GM21381 (cell line): ENCODE measurements around the gene NAB1.
A peak's percentile ranks its signal among the peaks of the same experiment; 100 is the strongest.
"Not testable (repeated sequence)": the region's sequence is repeated elsewhere in the genome, so short reads cannot be mapped to it uniquely, and the experiment has no call there.

ENCODE experiments used
- ATAC-seq: cut with Tn5 transposase; IDR thresholded peaks from one replicate; pipeline ENCODE4 v1.9.1; 2021; ENCODE audit warnings: mild to moderate bottlenecking, moderate library complexity; ENCODE audit not compliant: unreplicated experiment

Gene NAB1

DNA sequence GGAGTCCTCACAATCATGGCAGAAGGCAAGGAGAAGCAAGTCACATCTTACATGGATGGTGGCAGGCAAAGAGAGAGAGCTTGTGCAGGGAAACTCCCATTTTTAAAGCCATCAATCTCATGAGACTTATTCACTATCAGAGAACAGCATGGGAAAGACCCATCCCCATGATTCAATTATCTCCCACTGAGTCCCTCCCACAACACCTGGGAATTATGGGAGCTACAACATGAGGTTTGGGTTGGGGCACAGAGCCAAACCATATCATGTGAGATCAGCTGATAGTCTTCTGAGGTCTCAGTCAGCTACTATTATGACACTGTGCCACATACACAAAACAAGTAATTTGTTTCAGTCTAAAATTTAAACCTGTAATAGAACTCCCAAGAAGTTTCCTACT lies 59.8 kb downstream of the NAB1 start:
- not testable (repeated sequence) for ATAC-seq

DNA sequence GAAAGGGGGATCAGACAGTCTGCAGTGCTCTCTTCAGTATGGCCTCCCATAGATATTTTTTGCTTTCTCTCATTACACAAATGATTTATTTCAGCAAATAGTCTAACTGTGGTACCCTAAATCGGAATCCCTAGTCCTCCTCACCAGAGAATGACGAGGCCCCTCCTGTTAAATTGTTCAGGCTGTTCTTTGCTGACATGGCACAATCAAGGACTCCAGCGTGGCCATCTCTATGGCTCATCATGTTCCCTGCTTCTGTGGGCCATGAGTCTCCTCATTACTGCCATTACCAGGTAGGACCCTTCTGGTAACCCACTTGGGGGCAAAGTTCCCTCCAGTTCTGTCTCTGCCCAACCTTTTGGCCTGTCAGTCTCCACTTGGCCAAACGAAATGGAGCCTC lies 62.2 kb downstream of the NAB1 start:
- ATAC-seq = no peak

DNA sequence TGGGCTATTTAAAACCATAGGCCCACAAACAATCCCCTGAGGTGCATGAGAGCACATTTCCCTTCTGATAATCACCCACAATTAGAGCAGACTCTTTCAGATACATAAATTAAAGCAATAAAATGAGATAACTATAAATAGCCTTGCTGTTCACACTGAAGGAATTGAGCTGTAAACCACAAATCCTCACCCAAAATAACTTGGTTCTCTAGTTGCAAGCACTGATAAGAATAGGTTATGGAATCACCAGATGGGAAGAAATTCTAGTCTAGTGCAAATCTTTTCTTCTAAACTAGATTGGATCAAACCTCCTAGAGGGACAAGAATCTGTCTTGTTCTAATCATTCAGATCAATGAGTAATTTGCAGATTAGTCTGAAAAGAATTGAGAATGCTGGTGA lies 64.6 kb downstream of the NAB1 start:
- no peak for ATAC-seq

DNA sequence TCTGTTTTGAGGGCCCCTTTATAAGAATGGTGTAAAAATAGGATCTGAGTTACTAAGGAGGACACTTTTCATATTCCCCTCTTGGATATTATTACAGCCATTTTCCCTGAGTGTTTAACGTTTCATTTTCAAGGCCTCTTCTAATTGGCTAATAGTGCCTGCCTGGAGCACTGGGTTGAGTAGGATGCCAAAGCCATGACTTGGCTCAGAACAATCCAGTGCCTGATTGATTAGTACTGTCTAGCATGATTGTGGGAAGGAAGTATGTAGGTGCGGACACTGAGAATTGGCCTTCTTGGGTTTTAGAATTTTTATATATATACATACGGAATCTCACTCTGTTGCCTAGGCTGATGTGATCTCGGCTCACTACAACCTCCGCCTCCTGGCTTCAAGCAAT lies 66.1 kb downstream of the NAB1 start:
- ATAC-seq = no peak

DNA sequence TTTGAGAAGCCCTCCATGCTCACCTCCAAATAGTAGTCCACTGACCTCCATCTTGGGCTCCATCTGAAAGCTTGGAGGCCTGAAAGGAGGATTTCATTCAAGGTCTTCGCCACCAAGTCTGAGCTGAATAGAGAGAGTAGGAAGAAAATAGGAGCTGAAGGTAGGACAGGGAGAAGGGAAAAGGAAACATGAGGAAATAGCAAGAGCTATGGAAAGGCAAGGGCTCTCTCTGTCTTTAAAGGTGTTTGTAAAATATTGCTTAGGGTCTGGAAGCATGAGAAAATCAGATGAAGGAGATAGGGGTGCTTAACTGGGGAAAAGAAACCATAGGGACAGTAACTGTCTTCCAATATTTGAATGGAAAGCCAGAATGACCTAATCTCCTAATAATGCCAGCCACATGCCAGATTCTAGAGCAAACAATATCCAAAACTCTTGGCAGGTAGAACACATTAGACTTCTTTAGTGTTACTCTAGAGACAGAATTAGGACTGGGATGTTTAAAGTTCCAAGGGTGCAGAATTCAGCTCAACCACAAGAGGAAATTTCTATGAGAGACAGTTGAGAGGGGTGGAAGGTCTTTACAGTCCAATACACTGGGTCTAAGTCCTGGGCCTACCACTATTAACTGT lies 67.4 kb downstream of the NAB1 start:
- ATAC-seq = no peak

DNA sequence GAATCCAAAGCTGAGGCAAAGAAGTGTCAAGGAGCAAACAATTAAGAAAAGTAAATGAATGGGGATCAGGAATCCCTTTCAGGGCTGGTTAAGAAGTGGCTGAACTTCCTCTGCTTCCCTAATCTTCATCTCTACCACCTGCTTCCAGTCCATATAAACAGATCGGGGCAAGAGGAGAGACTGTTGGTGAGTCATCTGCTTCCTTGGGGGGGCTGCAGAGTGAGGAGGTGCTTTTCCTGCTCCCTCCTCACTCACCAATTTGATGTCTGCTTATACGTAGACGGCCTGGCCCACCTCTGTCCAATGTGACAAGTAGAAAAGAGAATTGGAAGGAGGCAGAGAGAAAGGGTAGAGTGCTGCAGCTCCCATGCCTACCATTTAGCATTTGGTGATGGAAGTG lies 68.4 kb downstream of the NAB1 start:
- no peak for ATAC-seq

DNA sequence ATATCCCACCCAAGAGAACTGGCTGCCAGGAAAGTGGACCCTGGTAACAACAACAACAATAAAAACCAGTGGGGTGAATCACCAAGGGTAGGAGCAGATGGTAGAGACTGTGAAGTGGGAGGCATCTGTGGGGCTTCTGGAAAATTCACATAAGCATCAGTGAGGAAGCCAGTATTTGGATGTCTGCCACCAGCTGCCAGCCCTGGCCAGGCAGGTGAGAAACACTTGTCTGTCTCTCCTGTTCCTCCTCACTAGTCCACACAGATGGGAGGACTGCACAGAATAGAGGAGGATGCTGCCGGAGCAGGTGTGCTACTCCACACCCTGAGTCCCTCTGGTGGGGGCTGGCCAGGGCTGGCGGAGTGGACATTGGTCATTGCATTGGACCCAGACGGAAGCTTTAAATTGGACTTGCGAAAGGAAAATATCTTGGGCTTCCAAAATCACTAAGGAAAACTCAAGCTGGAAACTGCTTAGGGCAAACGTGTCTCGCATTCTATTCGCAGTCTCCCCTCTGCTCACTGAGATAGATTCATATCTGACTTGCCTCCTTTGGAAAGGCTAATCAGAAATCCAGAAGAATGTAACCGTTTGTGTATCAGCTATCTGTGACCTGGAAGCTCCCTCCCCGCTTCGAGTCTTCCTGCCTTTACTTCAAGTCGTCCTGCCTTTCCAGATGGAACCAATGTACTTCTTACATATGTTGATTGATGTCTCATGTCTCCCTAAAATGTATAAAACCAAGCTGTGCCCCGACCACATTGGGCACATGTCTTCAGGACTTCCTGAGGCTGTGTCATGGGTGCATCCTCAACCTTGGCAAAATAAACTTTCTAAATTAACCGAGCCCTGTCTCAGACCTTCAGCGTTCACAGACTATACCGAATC lies 69.1 kb downstream of the NAB1 start:
- no peak for ATAC-seq

DNA sequence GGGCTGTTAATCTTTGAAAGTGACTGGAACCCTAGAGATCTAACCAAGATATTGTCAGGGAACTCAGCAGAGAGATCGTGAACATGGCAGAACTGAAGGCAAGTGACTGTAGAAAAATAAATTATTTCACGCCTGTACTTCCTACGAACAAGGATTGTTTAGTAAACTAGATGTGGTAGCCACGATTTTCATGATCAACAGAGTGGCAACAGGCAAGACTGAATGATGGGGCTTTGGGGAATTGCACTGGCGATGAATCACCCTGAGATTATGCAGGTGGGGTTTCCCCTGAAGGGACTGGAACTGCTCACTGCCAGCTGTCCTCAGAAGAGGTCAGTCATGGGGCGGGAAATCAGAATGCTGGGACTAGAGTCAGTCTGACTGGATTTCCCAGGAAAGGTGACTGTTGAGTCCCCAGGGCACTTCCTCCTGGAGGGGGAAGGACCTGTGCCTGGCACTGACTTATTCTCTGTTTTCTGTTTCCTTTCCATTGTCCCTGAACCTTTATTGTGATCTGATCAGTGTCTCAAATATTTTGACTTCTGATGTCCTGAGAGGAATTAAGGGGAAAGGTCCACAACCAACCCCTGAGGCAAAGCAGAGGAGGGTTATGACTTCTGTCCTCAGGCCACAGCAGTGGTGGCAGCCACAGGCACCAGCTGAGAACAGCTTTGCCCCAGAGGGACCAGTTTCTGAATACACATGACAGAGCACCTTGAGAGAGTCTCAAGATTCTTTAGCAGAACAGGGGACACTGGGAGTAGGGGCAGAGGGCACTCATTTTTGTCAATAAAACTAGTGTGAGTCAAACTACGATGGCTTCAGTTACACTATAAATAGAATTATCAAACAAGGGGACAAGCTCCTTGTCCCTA lies 70.0 kb downstream of the NAB1 start:
- peak; percentile 55 for ATAC-seq

DNA sequence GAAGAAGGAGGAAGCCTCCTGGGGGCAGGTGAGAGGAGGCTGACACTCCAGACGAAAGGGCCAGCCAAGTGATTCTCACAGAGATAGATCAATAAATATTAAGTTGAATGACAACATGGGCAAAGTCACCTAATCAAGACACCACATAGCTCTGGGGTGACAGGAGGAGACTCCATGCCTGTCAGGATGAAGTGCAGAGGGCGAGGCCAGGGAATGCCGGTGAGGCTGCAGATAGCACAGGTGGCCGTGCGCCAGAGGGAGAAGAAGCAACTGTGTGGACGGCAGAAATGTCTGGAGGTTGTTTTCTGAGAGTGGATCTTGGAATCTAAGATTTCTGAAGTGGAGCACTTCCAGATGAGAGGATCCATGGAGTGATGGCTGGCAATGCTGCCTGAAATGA lies 71.4 kb downstream of the NAB1 start:
- ATAC-seq = no peak

DNA sequence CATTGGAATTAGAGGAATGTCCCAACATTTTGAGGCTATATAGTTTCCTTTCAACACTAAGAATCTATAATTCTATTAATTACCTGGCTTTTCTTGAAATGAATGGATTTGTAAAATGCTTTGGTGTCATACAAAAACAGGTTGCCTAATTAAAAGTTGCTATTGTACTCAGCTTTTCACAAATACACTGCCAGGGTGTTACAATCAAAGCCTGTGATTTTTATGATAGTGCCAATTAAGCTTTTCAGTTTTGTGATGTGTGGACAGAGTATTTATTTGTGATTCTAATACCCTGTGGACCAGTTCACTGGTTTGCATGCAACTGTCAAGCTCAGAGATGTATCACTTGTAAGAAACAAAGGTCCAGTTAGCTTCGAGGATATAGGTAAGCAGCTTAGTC lies 71.8 kb downstream of the NAB1 start:
- ATAC-seq = no peak

DNA sequence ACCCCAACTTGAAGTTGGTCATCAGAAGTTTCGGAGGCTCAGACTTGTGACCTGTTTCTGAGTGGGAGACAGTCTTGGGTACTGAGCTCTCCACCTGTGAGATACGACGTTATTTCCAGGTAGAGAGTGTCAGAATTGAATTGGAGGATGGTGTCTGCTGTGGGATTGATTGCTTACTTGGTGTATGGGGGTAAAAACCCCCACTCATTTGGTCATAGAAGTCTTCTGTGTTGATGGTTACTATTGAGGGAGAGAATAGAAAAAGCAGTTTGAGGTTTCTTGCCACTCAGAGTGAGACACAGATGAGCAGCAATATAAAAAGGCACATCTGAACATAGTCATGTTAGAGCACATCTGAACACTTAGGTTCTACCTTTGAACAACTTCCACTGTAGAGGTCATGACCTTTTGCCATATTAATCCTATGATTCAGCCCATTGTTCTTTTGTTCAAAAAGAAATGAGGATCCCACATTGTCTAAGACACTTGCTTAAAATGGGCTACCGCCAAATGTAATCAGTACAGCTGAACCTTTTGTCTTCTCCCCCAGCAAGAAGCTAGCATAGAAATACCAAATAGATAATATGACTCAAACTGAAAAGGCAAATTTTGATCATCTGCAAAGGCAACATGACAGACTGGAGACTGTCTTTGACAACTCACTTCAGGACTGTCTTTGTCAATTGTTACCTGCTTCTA lies 73.3 kb downstream of the NAB1 start:
- ATAC-seq = peak; percentile 53

DNA sequence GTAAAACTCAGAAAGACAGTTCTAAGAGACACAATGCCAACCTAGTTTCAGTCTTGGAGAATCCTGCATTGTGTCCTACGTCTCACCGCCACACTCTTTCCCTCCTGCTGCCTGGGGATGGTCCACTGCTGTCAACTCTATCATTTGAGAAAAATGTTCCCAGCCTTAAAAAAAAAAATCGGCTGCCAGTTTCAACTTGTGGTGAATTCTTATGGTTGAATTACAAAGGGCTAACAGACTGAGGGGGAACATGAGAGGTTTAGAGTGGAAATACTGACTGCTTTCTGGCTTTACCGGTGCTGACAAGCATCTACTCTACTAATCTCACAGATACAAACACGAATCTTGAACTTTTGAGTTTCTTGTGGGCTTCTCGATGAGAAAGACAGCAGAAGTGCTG lies 74.0 kb downstream of the NAB1 start:
- no peak for ATAC-seq

DNA sequence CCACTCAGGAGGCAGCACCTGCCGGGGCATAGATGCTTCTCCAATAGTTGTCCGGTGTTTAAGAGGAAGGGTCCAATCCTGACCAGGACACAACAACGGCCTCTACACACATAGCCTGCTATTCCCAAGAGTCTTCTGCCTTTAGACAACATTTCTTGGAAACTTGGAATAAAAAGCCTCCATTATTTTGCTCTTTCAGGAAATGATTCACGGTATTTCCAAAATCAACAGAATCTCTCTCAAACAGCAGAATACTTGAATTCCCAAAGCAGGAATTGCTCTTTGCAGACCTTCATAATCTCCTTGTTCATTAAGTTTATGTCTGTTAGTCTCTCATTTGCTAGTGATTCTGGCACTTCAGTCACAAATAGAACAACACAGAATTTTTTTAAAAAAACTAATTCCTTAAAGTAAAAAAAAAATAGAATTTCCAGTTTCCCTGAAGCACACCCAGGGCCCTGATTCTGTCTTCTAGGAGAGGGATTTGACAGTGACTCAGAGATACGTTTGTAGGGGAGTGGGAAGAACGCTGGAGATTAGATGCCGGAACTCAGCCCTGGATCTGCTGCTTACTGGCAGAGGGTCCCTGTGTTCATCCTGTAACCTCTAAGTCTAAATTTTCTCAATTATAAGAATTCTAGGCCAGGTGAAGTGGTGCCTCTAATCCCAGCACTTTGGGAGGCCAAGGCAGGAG lies 74.7 kb downstream of the NAB1 start:
- ATAC-seq = no peak

DNA sequence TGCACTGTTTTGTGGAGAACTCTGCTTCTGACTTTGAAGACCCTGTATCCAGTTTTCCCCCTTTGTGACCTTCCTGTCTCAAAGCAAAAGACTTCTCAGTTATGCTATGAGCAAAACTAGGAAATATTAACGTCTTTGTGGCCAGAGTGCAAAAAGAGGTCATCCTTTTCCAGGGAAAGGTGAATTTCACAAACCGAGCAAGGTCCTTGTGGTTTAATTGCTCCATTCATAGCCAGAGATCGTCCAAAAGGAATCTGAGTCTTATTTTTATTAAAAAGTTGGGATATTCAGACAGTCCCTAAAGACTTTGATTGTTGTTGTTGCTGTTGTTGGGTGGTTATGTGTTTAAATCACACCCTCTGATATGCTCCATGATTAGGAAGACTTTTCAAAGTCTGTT lies 77.4 kb downstream of the NAB1 start:
- ATAC-seq = no peak

DNA sequence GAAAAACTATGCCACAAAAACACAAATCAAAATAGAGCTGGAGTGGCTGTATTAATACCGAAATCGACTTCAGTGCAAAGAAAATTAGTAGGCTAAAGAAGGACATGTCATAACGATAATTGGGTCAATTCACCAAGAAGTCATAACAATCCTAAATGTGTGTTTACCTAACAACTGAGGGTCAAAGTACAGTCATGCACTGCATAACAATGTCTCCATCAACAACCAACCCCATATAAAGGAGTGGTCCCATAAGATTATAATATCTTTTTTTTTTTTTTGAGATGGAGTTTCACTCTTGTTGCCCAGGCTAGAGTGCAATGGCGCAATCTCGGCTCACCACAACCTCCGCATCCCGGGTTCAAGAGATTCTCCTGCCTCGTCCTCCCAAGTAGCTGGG lies 87.5 kb downstream of the NAB1 start:
- no peak for ATAC-seq

DNA sequence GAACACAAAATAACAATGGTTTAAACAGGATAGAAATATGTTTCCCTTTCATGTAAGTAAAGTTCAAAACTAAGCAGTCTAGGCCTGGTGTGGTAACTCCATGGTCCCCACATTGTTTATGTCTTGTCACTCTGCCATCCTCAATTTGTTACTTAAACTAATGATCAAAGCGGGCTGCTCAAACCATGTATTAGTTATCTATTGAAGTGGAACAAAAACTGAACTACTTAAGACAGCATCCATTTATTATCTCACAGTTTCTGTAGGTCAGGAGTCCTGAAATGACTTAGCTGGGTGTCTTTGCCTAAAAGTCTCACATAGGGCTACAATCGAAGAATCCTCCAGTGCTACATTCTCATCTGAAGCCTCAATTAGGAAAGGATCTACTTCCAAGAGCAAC lies 91.6 kb downstream of the NAB1 start:
- ATAC-seq = no peak
